CD4-positive, alpha-beta T cell treated with Interleukin-17A for 1 hour (primary cell): ENCODE measurements around the gene PHYH.
A peak's percentile ranks its signal among the peaks of the same experiment; 100 is the strongest.
"Not testable (repeated sequence)": the region's sequence is repeated elsewhere in the genome, so short reads cannot be mapped to it uniquely, and the experiment has no call there.

ENCODE experiments used
- DNase-seq: peaks from one replicate; pipeline ENCODE4 v3.0.0-alpha.2; 2020

The PHYH gene

DNA sequence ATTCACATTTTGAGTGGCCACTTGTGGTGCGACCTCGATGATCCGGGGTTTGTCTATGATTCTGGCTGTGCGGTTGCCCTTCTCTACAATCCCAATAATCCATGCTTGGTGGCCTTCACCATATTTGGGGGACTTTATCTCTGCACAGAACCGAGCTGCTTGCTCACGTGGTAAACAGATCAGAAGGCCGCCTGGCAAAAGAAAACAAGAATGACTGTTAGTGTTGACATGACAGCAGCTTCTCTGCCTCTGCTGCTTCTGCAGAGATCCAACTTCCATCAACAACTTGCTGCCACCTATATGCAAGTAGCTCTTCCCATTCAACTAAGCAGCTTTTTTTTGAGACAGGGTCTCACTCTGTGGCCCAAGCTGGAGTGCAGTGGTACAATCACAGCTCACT, 19.3 kb upstream of the PHYH start:
- DNase-seq, result no peak

GRCh38 chr10:13317474-13317873, 17.6 kb upstream of the PHYH start:
- DNase-seq, result no peak

GRCh38 chr10:13316635-13317311, 16.9 kb upstream of the PHYH start:
- no peak for DNase-seq

DNA sequence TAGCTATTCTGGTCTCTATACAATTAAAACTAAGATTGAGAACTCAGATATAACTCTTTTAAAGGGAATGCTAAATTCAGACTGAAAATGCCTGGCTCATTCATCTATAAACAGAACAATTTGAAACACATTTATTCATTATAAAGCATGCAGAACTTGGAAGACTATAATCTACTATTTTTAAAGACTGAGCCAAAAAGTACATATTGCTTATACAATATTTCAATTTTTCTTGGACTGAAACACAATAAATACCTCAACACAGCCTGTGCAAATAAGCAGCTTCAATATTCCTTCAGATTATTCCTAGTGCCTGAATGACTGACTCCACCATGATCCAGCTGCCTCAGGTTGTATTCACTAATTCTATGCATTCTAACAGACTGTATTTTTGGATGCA, 15.5 kb upstream of the PHYH start:
- no peak for DNase-seq

- no peak for DNase-seq
These were observed 11.3 kb upstream of the PHYH start for GRCh38 chr10:13311177-13311575.

GRCh38 chr10:13310518-13311176, 10.8 kb upstream of the PHYH start:
- no peak for DNase-seq

DNA sequence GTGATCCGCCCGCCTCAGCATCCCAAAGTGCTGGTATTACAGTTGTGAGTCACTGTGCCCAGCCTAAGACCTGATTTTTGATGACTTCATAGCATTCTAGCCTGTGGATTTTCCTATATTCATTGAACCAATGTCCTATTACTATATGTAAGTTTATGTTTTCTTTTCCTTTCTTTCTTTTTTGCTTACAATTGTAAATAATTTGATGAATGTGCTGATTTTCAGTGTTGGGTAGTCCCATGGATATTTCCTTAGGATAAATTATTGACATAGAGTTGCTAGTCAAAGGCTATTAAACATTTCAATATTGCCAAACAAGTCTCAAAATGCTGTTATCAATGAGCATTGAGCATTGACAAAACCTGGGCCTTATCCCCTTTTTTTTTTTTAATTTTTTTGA, 9.9 kb upstream of the PHYH start:
- DNase-seq, result no peak

DNA sequence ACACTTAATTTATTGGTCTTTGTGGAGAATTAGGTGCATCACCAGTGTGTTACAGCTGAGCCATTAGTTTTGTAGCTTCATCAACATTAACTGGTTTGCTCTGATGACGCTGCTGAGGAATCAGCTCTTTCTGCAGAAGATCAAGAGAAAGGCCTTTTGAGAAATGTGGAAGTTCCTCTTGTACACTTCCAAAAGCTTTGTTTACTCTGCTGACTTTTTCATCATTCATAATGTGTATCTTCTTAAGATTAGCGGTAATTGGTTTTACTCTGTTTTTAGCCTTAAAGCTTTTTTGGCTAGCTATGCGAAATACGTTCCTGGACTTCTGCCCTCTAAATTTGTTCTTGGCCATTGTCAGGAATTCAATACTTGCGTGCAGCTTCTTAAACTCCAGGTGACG, 8.2 kb upstream of the PHYH start:
- no peak for DNase-seq

- no peak for DNase-seq
These were observed 6.2 kb upstream of the PHYH start for GRCh38 chr10:13306103-13306502.

DNA sequence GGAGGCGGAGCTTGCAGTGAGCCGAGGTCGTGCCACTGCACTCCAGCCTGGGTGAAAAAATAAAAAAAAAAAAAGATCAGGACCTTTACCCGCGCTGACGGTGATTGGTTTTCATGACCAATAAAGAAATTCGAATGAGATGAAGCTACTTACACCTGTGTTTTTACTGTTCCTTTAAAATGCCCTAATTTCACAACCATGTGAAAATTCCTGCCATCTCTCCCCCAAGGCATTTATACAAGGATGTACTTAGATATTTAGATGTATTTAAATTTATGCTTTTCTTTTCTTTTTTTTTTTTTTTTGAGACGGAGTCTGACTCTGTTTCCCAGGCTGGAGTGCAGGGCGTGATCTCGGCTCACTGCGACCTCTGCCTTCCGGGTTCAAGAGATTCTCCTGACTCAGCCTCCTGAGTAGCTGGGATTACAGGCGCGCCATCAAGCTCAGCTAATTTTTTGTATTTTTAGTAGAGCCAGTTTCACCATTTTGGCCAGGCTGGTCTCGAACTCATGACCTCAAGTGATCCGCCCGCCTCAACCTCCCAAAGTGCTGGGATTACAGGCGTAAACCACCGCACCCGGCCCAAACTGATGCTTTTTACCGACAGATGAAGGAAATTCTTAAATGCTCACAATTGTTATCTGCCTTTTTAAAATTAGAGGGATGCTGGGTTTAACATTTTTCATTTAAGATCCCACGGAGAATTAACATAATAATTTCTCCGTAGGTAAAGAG, 3.1 kb upstream of the PHYH start:
- no peak for DNase-seq

DNA sequence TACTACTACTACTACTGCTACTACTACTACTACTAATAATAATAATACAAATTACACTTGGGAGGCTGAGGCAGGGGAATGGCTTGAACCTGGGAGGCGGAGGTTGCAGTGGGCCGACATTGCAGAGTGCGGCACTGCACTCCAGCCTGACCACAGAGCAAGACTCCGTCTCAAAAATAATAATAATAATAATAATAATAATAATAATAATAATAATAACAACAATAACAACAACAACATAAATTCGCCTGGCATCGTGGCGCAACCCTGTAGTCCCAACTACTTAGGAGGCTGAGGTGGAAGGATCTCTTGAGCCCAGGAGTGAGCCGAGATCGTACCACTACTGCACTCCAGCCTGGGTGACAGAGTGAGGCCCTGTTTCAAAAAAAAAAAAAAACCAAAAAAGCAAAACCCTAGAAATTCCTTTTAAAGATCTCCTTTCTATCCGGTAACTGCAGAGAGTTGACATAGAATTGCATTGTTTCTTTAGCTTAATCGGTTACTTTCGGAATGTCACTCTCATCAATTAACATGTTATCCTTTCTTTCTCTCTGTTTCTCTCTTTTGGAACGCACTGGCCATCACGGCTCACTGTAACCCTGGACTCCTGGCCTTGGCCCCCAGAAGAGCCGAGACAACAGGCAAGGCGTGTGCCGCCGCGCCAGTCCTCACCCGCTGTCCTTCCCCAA, 972 bp downstream of the PHYH start:
- no peak for DNase-seq

- DNase-seq, result no peak
These were observed 3.4 kb downstream of the PHYH start for GRCh38 chr10:13296476-13296875.

DNA sequence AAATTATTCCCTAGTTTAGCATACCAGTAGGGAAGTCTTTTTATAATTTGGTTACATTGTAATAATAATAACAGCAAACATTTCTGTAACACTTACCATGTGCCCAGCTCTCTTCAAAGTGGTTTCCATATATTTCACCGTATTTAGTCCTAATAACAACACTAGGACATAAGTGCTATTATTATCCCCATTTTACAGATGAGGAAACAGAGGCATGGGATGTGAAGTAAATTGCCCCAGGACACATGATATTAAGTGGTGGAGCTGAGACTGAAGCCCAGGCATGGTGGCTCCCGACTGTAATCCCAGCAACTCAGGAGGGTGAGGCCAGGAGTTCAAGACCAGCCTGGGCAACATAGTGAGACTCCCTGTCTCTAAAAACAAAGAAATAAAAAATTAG, 5.1 kb downstream of the PHYH start:
- DNase-seq, result no peak

- no peak for DNase-seq
These were observed 7.8 kb downstream of the PHYH start for GRCh38 chr10:13291821-13292773.

- no peak for DNase-seq
These were observed 8.8 kb downstream of the PHYH start for GRCh38 chr10:13291061-13291460.

- DNase-seq, result no peak
These were observed 15.8 kb downstream of the PHYH start for GRCh38 chr10:13284050-13284449.

- DNase-seq, result not testable (repeated sequence)
These were observed 17.5 kb downstream of the PHYH start for GRCh38 chr10:13282348-13282747.

DNA sequence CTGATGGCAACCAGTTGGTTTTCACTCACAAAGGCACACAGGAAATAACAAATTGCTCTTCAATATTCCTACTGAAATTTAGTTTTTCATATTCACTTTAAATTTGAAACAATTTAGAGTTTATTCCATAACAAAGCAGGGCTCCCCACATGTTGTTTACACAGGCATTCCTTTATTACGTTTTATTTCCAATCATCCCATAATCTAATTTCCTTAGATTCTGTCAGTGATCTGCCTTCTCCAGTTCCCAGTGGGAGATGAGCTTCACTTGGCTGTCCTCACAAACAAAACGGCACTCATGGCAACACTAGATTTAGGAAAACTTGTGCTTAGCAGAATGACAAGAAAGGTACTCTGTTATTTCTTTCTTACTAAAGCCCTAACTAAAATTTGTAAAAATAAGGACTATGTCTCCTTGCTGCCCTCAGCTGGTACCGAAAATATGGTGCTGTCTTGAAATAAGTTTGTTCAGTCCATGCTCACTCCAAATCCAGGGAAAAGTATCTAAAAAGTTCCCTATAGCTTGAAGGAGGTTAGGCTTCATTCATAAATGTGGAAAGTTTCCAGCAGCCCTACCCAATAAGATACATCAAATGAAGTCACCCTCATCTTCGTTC, 23.0 kb downstream of the PHYH start:
- DNase-seq, result no peak

- not testable (repeated sequence) for DNase-seq
These were observed 23.7 kb downstream of the PHYH start for GRCh38 chr10:13276146-13276545.

DNA sequence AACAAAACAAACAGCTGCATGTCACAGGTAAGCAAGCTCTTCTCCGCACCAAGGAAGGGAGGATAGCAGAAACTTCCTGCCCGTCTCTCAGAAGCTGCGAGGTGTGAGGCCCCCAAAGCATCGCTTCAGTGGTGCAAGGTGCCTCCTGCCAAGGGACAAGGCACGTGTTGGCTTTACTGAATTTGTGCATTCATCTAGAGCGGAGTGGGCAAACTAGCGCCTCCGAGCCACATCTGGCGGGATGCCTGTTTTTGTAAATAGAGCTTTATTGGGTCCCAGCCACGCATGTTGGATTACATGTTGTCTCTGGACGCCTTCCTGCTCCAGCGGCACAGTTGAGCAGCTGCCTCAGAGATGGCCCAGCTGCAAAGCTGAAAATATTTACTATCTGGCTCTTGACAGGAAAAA, 27.7 kb downstream of the PHYH start:
- no peak for DNase-seq

DNA sequence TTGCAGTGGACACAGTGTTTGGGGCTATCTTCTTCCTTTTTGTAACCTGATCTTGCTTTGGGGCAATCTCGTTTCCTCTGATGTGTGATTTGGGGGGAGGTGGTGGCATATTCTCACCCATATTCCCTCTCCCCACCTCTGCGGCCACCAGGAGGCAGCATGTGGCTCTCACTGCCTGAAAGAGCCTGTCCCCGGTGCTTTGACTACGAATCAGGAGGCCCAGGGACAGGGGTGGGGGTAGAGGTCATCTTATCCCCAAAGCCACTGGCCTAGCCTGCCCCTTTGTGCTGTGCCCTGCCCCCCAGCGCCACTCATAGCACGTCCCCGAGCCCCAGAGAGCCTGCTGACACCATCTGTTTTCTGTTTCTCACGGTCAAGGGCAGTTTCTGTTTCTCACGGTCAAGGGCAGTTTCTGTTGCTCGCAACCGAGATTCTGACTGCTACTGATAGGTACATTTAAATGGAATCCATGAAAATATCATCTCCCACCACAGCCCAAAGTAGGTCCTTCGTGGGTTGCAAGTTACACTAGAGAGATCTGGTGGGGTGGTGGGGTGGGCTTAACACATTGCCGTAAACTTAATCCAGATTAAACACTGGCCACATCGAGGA, 28.2 kb downstream of the PHYH start:
- DNase-seq, result peak; percentile 62
